WERI-Rb-1 (cell line): ENCODE results near the gene DPPA5.
A peak's percentile ranks its signal among the peaks of the same experiment; 100 is the strongest.

Source experiments
- DNase-seq: peaks from one replicate; pipeline ENCODE4 v3.0.0-alpha.2; 2020
- H3K27ac ChIP-seq: fragments of 250-450 bp; sonication (Bioruptor Pico); 2 replicates; pipeline ENCODE4 v1.5.1; 2020; ENCODE audit warnings: mild to moderate bottlenecking, moderate library complexity
- H3K27me3 ChIP-seq: fragments of 250-450 bp; sonication (Bioruptor Pico); 2 replicates; pipeline ENCODE4 v1.5.1; 2021; ENCODE audit warnings: mild to moderate bottlenecking, low read depth, moderate library complexity; ENCODE audit not compliant: insufficient read depth, severe bottlenecking
- H3K36me3 ChIP-seq: fragments of 250-450 bp; sonication (Bioruptor Pico); 2 replicates; pipeline ENCODE4 v1.5.1; 2020; ENCODE audit warnings: mild to moderate bottlenecking, moderate library complexity
- H3K4me3 ChIP-seq: 2 replicates; pipeline ENCODE4 v1.5.1; 2011; ENCODE audit warnings: low read depth, mild to moderate bottlenecking, control low read depth, low read length
- H3K9me3 ChIP-seq: fragments of 250-450 bp; sonication (Bioruptor Pico); 2 replicates; pipeline ENCODE4 v1.5.1; 2021; ENCODE audit warnings: mild to moderate bottlenecking, moderate library complexity; ENCODE audit not compliant: severe bottlenecking
- CTCF ChIP-seq: IDR thresholded peaks from 2 replicates; pipeline ENCODE4 v1.5.1; 2011; ENCODE audit warnings: low read depth, mild to moderate bottlenecking, control low read depth, inconsistent platforms, low read length

The DPPA5 gene

GRCh38 chr6:73368675-73369074 lies 14.6 kb upstream of the DPPA5 start:
- no peaks in the 10 kb centered on the region for H3K27me3 ChIP-seq
- no peaks in the 10 kb centered on the region for H3K36me3 ChIP-seq
- H3K4me3 ChIP-seq = no peak overlapping the region
- no peaks in the 10 kb centered on the region for H3K9me3 ChIP-seq
- no peak for DNase-seq
- no peak for TF ChIP-seq CTCF
- H3K27ac ChIP-seq = no peak overlapping the region

DNA sequence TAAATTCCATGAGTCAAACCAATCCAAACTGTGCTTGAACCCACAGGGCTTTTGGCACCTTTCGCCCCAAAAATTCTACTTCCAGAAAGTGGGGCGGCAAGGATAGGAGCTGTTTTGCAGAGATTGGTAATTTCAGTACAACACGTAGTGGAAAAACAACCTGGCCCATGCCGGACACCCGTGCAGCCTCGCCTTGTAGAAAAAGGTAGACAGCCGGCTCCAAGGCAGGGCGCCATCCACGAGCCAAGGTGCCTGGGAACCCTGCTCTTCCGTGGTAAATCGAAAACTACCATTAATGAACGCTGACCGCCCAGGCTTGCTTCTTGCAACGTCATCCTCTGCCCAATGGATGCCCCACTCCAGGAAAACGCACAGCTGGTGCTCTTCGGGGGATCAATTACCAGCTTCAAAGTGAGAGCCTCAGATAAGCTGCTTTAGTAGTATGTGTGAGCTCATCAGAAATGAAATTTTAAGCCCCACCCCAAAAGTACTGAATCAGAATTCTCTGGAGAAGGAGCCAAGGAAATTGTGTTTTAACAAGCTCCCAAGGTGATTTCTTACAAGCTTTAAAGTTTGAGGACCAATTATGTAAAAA lies 13.8 kb upstream of the DPPA5 start:
- H3K27me3 ChIP-seq = no peaks in the 10 kb centered on the region
- H3K36me3 ChIP-seq = no peaks in the 10 kb centered on the region
- peak; percentile 71 for DNase-seq
- no peak overlapping the region for H3K4me3 ChIP-seq
- H3K9me3 ChIP-seq = peaks cover 6% of the 10 kb centered on the region
- no peak for TF ChIP-seq CTCF
- no peak overlapping the region for H3K27ac ChIP-seq

DNA sequence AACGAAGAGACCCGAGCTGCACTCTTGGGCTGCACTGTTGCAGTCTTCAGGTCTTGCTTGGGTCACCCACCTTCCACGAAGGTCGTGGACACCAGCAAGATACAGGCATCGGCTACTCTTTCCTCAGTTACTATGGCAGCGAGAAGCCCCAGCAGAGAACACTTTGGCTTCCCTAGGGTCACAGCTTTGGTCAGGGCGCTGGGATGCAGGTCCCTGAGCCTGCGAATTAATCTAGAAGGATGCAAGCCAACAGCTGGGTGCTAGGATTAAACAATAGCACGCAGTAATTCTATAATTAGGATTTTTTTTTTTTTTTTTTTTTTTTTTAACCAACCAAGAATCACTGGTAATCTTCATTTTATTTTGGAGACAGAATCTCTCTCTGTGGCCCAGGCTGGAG lies 10.5 kb upstream of the DPPA5 start:
- Histone ChIP-seq H3K27ac (no peak overlapping the region), H3K9me3 (peaks cover 7% of the 10 kb centered on the region), H3K27me3 (no peaks in the 10 kb centered on the region), H3K36me3 (no peaks in the 10 kb centered on the region), H3K4me3 (no peak overlapping the region)
- TF ChIP-seq CTCF = no peak
- DNase-seq = no peak

- H3K4me3 ChIP-seq = no peak overlapping the region
- H3K9me3 ChIP-seq = peaks cover 7% of the 10 kb centered on the region
- no peak for TF ChIP-seq CTCF
- H3K27ac ChIP-seq = no peak overlapping the region
- DNase-seq = no peak
- no peaks in the 10 kb centered on the region for H3K36me3 ChIP-seq
- H3K27me3 ChIP-seq = no peaks in the 10 kb centered on the region
Measured at GRCh38 chr6:73364121-73364520, 10.0 kb upstream of the DPPA5 start.

- Histone ChIP-seq H3K9me3 (peaks cover 7% of the 10 kb centered on the region), H3K27ac (no peak overlapping the region), H3K36me3 (no peaks in the 10 kb centered on the region), H3K27me3 (no peaks in the 10 kb centered on the region), H3K4me3 (no peak overlapping the region)
- no peak for DNase-seq
- TF ChIP-seq CTCF = no peak
Measured at GRCh38 chr6:73363537-73363875, 9.4 kb upstream of the DPPA5 start.

GRCh38 chr6:73362869-73363536 lies 8.9 kb upstream of the DPPA5 start:
- TF ChIP-seq CTCF = no peak
- H3K36me3 ChIP-seq = no peaks in the 10 kb centered on the region
- H3K27me3 ChIP-seq = no peaks in the 10 kb centered on the region
- no peak for DNase-seq
- H3K27ac ChIP-seq = no peak overlapping the region
- H3K9me3 ChIP-seq = peaks cover 7% of the 10 kb centered on the region
- no peak overlapping the region for H3K4me3 ChIP-seq
